ENCODE measurements around the gene CDH8.

CDH8 gene, protein sequence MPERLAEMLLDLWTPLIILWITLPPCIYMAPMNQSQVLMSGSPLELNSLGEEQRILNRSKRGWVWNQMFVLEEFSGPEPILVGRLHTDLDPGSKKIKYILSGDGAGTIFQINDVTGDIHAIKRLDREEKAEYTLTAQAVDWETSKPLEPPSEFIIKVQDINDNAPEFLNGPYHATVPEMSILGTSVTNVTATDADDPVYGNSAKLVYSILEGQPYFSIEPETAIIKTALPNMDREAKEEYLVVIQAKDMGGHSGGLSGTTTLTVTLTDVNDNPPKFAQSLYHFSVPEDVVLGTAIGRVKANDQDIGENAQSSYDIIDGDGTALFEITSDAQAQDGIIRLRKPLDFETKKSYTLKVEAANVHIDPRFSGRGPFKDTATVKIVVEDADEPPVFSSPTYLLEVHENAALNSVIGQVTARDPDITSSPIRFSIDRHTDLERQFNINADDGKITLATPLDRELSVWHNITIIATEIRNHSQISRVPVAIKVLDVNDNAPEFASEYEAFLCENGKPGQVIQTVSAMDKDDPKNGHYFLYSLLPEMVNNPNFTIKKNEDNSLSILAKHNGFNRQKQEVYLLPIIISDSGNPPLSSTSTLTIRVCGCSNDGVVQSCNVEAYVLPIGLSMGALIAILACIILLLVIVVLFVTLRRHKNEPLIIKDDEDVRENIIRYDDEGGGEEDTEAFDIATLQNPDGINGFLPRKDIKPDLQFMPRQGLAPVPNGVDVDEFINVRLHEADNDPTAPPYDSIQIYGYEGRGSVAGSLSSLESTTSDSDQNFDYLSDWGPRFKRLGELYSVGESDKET

DNA sequence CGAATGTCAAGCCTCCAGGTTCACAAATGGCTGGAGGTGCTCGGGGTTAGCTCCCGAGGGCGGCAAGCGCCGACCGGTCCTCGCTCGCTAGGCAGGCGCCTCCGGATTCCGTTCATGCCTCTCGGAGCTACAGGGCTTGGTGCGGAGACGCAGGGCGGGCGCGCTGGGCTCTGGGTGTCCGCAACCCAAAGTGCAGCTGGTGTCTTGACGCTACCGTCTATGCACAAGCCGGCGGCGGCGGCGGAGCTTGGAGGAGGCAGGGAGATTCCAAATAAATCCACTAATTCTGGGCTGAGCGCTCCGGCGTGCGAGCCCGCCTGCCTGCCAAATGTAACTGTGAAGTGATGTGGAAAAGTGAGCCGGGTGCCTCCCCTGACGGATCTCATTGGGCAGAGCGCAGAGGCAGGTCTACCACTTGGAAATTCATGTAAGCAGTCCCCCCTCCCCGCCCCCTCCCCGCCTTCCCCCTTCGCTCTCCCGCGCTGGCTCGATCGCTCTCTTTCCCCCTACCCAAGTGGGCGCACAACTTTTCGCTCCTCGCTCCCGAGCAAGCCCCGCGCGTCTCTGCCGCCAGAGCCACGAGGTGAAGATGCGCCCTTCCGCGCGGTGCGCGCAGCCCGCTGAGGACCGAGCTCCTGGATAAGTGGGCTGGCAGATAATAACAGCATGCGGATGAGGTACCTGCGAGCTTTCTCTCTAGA, at the start of gene CDH8:
CDH8 (minus strand) TSS at position 338 of the 701 bp plus-strand sequence. CDS start 15,035 bp downstream, outside the sequence.
- peak in 1 of 2 donors; percentile 1 for DNase-seq

DNA sequence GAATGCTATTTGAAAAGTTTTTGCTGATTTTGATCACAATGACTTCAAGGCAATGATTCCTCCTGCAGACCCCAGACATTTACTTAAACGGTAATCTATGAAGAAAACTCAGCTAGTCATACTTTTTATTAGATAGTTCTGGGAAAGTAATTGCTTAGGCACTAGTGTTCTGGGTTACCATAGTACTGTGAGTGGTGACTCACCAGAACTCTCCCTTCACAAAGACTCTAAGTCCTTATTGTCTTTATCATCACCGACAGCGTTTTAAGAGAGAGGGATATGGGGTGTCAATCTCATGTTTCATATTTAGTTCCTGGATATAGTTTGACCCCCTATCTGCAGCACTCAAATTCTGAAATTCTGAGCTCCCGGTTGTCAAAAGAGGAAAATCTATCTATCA, 43.0 kb upstream of the CDH8 start:
- no peak for DNase-seq

DNA sequence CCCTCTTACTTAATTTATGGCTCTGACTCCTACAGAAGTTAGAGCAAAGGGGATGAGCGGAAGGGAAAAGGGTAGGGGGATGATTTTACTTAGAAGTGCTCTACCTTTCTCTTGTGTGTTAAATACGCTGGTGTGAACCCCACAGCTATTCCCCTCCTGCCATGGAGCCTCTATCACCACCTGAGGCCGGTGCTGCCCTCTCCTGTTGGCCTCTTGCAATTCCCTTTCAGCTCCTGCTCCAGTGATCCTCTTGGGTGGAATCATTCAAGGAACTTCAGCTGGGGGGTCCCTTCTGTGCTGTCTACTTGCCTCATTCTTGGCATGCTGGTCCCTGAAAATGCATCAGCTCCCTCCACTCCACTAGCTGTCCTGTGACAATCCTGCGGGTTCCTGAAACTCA, 41.8 kb upstream of the CDH8 start:
- DNase-seq = no peak

DNA sequence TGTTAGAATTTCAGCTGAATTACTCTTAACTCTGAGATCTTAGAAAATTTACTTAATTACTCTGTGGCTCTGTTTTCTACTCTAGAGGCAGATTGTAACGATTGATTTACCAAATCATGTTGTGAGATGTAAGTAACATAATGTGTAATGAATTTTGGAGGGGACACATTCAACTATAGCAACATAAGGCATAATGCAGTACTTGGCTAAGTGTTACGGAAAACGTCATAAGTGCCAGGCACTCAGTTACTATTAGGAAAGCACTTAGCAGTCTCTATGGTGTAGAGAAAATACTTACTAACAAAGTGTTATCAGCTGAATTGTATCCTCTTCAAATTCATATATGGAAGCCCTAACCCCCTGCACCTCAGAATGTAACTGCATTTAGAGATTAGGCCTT, 40.6 kb upstream of the CDH8 start:
- DNase-seq = no peak

DNA sequence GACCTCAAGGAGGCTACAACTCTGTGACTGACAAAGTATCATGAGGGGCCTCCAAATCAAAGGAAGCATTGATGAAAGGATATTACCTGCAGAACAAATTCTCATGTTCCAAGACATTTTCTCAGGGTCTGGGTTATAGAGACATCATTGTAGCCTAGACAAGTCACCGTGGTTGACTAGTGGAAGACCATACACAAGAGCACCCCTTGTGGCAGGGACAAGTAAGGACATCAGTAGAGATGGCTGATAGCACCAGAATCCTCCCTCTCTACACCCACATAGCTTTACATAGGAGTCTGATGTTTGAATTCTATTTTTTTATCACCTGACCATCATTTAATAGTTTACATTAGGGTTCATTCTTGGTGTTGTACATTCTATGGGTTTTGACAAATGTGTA, 32.5 kb upstream of the CDH8 start:
- no peak for DNase-seq

DNA sequence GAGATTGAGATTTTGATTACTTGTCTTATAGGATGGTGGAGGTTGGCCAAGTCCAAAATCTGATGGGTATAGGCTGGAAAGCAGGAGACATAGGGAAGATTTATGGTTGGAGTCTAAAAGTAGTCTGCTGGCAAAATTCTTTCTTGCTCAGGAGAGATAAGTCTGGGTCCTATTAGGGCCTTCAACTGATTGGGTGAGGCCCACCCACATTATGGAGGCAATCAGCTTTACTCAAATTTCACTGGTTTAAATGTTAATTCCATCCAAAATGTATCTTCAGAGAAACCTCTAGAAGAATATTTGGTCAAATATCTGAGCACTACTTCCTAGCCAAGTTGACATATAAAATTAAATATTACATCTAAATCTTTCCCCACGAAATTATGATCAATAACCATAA, 31.7 kb upstream of the CDH8 start:
- no peak for DNase-seq

DNA sequence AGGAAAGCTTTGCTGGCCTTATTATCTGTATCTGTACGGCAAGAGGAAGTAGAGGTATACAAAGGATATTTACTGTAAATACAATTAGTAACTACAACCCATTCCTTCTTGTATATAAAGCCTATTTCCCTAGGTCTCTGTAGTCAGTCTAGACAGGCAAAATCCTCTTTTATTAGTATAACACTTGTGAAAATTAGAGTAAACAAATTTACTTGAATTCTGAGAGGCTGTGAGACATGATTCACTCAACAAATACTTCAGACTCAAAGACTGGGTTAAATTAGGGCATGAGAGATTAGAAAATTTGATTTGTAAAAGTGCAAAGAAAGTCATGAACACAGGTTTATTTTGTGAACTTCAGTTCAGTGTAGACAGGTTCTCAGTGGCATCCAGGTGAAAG, 30.9 kb upstream of the CDH8 start:
- no peak for DNase-seq

DNA sequence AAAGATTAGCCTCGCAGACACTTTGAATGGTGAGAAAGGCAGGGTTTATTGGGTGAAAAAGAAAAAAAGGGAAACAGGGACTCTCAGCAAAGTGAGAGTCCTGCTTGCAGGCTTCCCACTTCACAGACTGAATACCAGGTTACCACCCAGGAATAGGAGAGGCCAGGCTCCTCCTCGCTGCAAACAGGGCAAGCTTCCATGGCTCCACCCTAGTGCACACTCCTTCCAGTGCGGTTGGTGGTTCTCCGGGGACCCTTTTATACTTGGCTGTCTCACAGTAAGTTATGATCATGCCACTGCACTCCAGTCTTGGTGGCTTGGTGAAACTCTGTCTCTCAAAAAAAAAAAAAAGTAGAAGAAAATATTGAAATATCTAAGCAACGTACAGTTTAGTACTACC, 30.5 kb upstream of the CDH8 start:
- DNase-seq = no peak

DNA sequence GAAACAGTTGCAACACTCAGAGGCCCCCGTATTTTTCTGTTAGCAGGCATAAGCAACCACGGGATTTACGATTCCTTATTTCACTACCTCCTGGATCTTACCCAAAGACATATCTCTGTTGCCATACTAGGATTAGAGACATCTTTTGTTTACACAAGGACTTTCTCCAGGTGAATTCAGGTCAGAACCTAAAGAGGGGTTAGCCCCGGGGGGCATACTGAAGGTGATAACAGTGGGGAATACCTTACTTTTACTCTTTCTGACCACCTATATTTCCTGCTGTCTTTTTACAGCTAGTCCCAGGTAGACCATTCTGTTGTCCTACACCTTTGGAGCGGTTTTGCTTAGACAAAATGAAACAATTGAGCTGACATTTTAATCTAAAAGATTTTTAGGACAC, 27.9 kb upstream of the CDH8 start:
- no peak for DNase-seq

DNA sequence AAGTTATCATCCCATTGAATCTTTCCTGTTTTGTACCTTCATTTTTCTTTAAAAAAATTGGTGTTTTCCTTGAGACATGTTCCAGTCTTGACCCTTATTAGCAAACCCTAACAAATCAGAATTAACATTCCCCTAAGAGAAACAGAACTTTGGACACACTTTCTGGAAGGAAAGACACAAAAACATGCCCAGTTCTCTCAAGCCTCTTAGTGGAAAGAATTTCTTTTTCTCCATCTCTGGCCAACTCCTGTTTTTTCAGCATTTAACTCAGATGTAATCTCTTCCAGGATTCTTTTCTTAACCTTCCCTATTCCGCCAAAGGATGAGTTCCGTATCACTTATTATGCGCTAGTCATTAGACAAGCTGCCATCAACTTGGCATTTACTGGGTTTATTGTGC, 23.9 kb upstream of the CDH8 start:
- no peak for DNase-seq

DNA sequence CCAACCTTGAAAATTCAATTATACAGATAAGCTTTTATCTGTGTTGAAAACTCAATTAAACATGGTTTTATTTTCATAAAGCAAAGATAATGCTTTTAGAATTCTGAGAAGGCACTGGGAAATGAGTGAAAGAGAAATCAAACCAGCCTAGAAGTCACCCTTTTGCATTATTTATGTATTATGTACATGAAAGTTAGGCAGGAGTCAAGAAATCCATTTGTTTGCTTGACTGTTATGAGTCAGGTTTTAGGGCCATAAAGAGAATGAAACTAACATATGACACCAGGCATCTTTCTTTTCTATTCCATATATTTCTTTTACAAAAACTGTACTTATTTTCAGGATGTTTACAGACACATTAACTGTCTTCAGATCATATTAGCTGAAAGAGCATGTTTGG, 23.3 kb upstream of the CDH8 start:
- DNase-seq = no peak

DNA sequence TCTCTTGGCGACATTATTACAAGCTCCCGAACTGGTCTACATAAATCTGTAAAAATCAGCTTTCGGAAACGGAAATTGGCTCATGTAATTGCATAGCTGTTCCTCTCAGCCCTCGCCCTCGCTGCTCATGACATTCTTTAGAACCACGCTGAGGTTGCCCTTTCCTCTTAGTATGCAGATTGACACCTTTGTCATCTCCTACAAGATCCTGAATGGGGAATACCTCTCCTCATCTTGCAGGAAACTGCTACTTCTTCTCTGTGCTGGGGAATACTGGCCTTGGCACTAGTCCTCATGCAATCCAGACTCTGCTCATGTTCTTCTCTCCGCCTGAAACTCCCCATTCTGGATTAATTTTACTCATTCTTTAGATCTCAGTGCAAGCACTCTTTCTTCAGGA, 22.2 kb upstream of the CDH8 start:
- no peak for DNase-seq

DNA sequence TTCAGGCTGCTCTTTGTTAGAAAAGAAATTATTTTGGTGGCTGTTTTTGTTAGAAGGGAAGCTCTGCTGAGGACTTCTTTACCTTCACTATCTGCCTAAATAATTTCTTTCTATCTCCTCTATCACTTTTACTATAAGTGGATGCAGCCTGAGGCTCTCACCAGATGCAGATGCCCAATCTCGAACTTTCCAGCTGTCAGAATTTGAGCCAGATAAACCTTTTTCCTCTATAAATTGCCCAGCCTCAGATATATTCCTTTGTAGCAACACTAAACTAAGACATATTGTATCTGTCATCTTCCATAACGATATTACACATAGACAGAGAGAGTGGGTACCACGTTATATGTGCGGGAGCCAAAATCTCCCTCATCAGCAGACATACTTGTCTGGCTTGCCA, 15.7 kb upstream of the CDH8 start:
- no peak for DNase-seq

DNA sequence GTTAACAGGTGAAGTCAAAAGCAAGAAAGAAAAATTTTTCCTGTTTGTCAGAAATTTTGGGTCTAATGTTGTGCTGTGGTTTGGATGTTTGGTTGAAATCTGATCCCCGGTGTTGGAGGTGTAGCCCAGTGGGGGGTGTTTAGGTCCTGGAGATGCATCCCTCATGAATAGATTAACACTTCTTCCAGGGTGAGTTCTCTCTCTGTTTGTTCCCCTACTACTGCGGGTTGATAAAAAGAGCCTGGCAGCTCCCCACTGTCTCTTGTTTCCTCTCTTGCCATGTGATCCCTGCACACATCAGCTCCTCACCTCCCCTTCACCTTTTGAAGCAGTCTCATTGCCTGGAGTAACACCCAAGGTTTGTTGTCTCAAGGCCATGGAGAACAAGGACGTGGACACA, 14.6 kb upstream of the CDH8 start:
- no peak for DNase-seq

DNA sequence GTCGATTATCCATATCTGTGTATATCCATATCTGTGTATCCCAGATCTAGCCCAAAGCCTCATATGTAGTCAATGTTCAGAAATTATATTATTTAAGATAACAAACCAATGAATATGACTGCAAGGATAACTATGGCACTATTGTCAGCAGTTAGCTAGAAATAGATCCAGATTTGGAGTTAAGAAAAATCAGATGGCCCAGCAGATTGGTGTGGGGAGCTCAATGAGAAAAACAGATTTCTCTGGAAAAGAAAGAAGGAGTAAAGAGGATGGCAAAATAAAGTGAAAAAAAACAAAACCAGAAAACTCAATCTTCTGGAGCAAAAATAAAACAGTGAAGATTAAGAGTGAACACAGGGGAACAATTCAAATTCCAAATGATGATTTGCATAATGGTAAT, 10.6 kb upstream of the CDH8 start:
- no peak for DNase-seq

DNA sequence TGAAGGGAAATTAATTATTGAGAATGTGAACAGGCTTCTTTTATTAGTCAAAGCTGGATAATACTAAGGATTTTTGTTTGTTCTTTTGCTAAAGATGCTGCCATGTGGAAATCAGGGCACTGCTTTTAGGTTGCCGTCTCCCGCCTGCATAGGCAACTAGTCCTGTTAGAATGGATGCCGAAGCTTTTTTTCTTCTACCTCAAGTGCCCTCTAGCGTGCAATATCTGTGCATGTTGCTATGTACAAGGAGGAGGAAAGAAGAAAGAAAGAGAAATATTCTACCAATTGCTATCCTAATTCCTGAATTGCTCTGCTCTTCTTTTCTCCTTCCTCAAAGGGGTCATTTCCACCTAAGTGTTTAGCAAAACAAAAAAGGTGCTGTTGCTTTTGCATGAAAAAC, 5.2 kb upstream of the CDH8 start:
- no peak for DNase-seq

DNA sequence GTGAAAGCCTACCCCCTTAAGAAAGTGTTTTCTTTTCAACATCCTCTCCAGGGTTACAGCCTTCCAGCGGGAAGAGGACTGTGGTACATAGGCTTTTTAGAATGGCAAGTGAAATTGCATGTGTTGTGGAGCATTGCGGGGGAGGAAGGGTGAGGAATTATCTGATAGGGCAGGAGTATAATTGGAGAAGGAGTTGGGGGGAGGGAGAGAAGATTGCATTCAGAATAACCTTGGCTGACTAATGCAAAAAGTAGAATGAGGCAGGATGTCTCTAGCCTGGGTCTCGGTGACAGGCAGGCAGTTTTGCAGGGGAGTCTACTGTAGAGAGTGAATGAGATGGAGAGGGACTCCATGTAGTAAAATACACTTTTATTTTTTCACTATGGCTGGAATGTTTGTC, 2.4 kb upstream of the CDH8 start:
- DNase-seq = no peak

DNA sequence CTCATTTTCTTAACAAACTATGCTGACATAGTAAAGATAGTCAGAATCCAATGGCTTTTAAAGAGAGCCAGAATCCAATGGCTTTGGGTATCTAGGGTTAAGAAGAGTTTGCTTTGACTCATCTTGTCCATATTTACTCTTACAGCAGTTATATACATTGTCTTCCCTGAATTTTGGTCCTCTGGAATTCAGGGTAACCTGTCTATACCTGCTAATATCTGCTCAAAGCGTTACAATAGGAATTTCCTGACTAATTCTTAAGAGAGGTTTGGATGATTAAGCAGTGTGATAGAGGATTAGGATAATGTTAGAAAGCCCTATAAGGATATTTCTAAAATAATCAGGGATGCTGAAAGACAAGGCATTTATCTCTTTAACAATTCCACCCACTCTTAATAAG, 2.0 kb upstream of the CDH8 start:
- DNase-seq = no peak

DNA sequence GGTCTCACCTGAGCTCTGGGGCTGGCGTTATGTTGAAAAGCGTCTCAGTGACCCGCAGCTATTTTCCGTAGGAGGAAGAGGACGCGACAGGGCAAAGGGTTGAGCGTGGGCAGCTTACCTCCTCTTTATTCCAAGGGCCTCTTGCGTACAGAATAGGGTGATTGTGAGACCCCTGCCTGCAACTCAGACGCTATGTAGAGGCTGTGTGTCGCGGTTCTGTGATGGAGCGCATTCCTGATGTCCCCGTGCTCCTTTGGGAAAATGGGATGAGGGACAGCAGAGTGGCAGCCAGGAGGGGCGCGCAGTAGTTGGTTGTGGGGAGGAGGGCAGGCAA, 531 bp upstream of the CDH8 start:
- no peak for DNase-seq

DNA sequence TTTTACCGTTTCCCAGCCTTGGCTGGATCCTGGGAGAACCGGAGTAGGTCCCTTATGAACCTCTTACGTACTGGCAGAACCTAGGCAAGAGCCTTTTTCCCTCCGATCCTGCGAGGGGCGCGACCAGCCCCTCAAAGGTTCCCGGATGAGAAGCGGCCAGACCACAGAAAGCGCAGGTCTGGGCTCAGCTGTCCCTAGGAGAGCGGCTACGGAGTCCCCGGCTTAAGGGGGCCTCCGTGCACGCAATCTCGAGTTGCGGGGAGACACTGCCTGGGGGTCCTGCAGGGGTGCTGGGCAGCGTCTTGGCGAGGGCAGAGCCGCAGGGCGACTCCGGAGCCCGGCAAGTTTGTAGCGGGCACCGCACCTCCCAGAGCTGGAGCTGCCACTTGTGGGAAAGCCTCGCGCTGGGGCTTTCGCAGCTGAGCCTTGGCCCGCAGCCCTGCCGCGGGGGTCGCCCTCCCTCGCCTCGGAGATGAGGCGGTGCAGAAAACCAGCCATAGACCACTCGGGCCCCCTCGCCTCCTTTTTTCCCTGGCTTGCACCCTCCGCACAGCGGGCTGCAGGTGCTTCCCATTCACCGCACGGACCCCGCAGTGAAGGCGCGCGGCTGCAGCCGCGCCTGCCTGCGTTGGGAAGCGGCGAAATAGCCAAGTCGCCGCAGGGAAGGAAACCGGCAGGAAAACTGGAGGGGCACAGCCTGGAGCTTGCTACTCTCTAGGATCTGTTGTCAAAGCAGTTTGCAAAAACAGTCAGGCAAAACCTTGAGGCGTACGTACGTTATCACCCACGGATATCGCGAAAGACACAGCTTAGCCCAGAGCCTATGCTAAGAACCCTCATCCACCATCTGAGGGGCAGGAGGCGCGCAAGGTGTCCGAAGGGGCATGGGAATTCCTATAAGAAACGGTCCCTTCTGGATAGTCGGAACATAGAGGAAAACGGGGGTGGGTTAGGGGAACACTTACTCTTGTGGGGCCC, 834 bp downstream of the CDH8 start:
- peak in 1 of 2 donors; percentile 1 for DNase-seq

DNA sequence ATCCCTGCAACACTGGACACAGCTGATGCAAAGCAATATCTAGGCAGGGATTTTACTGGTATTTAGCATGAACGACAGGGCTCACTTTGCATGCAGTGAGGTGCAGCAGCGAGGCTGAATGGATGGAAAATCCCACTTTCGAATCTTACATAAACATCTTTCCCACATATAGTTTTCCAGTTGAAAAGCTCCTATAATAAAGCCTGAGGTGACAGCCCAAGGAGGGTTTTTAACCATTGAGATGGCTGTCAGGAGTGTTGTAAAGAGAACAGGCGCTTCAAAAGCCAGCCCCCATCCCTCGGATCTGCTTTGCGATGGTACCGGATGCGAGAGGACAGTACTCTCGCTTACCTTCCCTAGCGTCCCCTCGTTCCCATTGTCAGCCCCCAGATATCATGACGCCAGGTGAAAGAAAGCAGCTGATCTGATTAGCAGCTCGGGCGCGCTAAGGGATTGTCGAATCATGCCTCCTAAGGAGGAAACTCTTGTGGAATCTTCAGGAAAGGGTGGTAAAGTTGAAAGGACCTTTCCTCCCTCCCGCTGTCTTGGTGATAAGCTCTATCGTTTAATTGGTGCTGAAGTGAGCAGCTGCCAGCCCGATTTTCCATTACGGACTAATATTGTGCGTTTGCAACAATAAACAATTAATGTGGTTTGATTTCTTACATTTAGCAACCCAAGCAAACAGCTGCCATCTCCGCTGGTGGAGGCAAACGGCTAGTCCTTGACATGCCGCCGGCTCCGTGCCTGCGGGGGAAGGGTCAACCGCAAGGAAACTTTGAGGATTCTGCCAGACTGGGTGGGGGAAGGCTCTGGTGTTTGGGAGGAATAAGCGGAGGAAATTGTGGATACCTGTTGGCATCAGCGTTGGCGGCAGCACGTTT, 1.8 kb downstream of the CDH8 start:
- DNase-seq = no peak

DNA sequence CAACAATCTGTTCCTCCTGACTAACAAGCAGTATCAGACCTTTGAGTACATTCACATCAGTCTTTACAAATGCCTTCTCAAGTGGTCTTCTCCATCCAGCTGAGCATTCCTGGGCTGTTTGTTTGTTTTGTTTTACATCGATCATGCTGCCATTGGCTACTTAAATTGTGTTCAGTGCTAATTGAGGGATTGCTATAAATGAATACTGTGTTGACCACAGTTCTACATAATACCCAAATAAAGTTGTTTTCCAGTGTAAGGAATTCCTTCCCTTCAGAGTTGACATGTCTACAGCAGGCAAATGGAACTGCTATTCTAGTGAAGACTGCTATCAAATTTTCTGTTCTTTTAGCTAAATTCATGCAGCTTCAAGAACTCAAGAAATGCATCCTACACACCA, 3.2 kb downstream of the CDH8 start:
- no peak for DNase-seq

Data from CD4-positive, alpha-beta T cell treated with Interferon alpha-2 for 1 hour (primary cell).